BE2C (cell line): ENCODE results near the gene DOCK2.

Experiments
- DNase-seq: peaks from one replicate; pipeline ENCODE4 v3.0.0-alpha.2; 2020
- H3K27me3 ChIP-seq: fragments of 250-450 bp; sonication (Bioruptor Pico); 2 replicates; pipeline ENCODE4 v1.5.1; 2020; ENCODE audit warnings: mild to moderate bottlenecking
- H3K36me3 ChIP-seq: fragments of 250-450 bp; sonication (Bioruptor Pico); 2 replicates; pipeline ENCODE4 v1.5.1; 2020; ENCODE audit warnings: mild to moderate bottlenecking
- H3K4me1 ChIP-seq: fragments of 250-450 bp; sonication (Bioruptor Pico); 2 replicates; pipeline ENCODE4 v1.5.1; 2020
- H3K4me3 ChIP-seq: 2 replicates; pipeline ENCODE4 v1.5.1; 2011; ENCODE audit warnings: low read depth, low read length
- H3K9me3 ChIP-seq: fragments of 250-450 bp; sonication (Bioruptor Pico); 2 replicates; pipeline ENCODE4 v1.5.1; 2020
- CTCF ChIP-seq: IDR thresholded peaks from 2 replicates; pipeline ENCODE4 v1.5.1; 2012; ENCODE audit warnings: mild to moderate bottlenecking, low read depth, low read length

DOCK2 gene

GRCh38 chr5:169753795-169754194 is 116.7 kb downstream of the DOCK2 start:
- Histone ChIP-seq H3K9me3 (no peaks in the 10 kb centered on the region; the same call in 1 of the 2 replicates), H3K4me3 (no peak overlapping the region), H3K4me1 (no peaks in the 10 kb centered on the region), H3K36me3 (no peaks in the 10 kb centered on the region), H3K27me3 (peaks cover 11% of the 10 kb centered on the region)
- TF ChIP-seq CTCF, result no peak
- no peak for DNase-seq

- Histone ChIP-seq H3K27me3 (peaks cover 7% of the 10 kb centered on the region; the same call in 1 of the 2 replicates), H3K9me3 (no peaks in the 10 kb centered on the region; the same call in 1 of the 2 replicates), H3K4me1 (no peaks in the 10 kb centered on the region), H3K4me3 (no peak overlapping the region), H3K36me3 (no peaks in the 10 kb centered on the region)
- DNase-seq, result no peak
- no peak for TF ChIP-seq CTCF
Measured at GRCh38 chr5:169754737-169755136, 117.7 kb downstream of the DOCK2 start.

- no peaks in the 10 kb centered on the region for H3K36me3 ChIP-seq
Measured at GRCh38 chr5:169756071-169756765, 119.1 kb downstream of the DOCK2 start.

GRCh38 chr5:169757016-169757415 is 119.9 kb downstream of the DOCK2 start:
- no peak for DNase-seq
- Histone ChIP-seq H3K36me3 (no peaks in the 10 kb centered on the region), H3K9me3 (no peaks in the 10 kb centered on the region; the same call in 1 of the 2 replicates), H3K4me3 (no peak overlapping the region), H3K4me1 (no peaks in the 10 kb centered on the region), H3K27me3 (no peaks in the 10 kb centered on the region; the same call in none of the 2 replicates)
- no peak for TF ChIP-seq CTCF

More at GRCh38 chr5:169756071-169756765, 119.1 kb downstream of the DOCK2 start:
- no peak for TF ChIP-seq CTCF
- Histone ChIP-seq H3K9me3 (no peaks in the 10 kb centered on the region; the same call in 1 of the 2 replicates), H3K4me3 (no peak overlapping the region), H3K4me1 (no peaks in the 10 kb centered on the region), H3K27me3 (no peaks in the 10 kb centered on the region; the same call in none of the 2 replicates)
- no peak for DNase-seq

- Histone ChIP-seq H3K9me3 (no peaks in the 10 kb centered on the region; the same call in 1 of the 2 replicates), H3K4me3 (no peak overlapping the region), H3K4me1 (no peaks in the 10 kb centered on the region), H3K36me3 (no peaks in the 10 kb centered on the region), H3K27me3 (peaks cover 3% of the 10 kb centered on the region)
- DNase-seq, result no peak
- no peak for TF ChIP-seq CTCF
Measured at GRCh38 chr5:169758886-169759285, 121.8 kb downstream of the DOCK2 start.

- no peak for DNase-seq
- no peaks in the 10 kb centered on the region for H3K9me3 ChIP-seq
- H3K27me3 ChIP-seq, result peaks cover 3% of the 10 kb centered on the region
- H3K4me1 ChIP-seq, result no peaks in the 10 kb centered on the region
- no peak overlapping the region for H3K4me3 ChIP-seq
- H3K36me3 ChIP-seq, result no peaks in the 10 kb centered on the region
- TF ChIP-seq CTCF, result no peak
Measured at GRCh38 chr5:169760229-169760628, 123.2 kb downstream of the DOCK2 start.
